ENCODE measurements around the gene BTC.
"Not testable (repeated sequence)": the region's sequence is repeated elsewhere in the genome, so short reads cannot be mapped to it uniquely, and the experiment has no call there.

Gene BTC

GRCh38 chr4:74757136-74757535 is 37.2 kb downstream of the BTC start:
- DNase-seq: no peak

GRCh38 chr4:74755486-74755885 is 38.8 kb downstream of the BTC start:
- DNase-seq: no peak

GRCh38 chr4:74754218-74754617 is 40.1 kb downstream of the BTC start:
- DNase-seq: no peak

- no peak for DNase-seq
Observed at GRCh38 chr4:74752798-74753197, 41.5 kb downstream of the BTC start.

- DNase-seq: no peak
Observed at GRCh38 chr4:74751856-74752255, 42.5 kb downstream of the BTC start.

- DNase-seq: no peak
Observed at GRCh38 chr4:74751247-74751646, 43.1 kb downstream of the BTC start.

- DNase-seq: no peak
Observed at GRCh38 chr4:74742185-74742584, 52.1 kb downstream of the BTC start.

GRCh38 chr4:74738464-74739143 is 55.7 kb downstream of the BTC start:
- DNase-seq: no peak

- DNase-seq: no peak
Observed at GRCh38 chr4:74734995-74735394, 59.3 kb downstream of the BTC start.

- no peak for DNase-seq
Observed at GRCh38 chr4:74733756-74734155, 60.6 kb downstream of the BTC start.

- DNase-seq: no peak
Observed at GRCh38 chr4:74724979-74725378, 69.3 kb downstream of the BTC start.

GRCh38 chr4:74716436-74716765 is 77.9 kb downstream of the BTC start:
- no peak for DNase-seq

- DNase-seq: no peak
Observed at GRCh38 chr4:74715706-74716435, 78.5 kb downstream of the BTC start.

GRCh38 chr4:74714611-74715130 is 79.7 kb downstream of the BTC start:
- no peak for DNase-seq

- DNase-seq: not testable (repeated sequence)
Observed at GRCh38 chr4:74708135-74708534, 86.2 kb downstream of the BTC start.
